Lower leg skin (tissue), 4 donors: Measurements from ENCODE around the gene OLFML2B. TPM values are rescaled to one million over a fixed set of nuclear protein-coding genes. Genes with fewer than 3 reads are reported as not detected.

Experiments used
- DNase-seq, 2 donors: peaks; one replicate each; pipeline ENCODE4 v3.0.0-alpha.2; 2019; ENCODE audit warnings: low spot score in 2 of 2
- H3K4me3 ChIP-seq: fragments of 200-600 bp; sonication (generic); 2 replicates; pipeline ENCODE4 v1.5.1; 2017; ENCODE audit warnings: mild to moderate bottlenecking, low read depth; ENCODE audit not compliant: poor library complexity, severe bottlenecking
- CTCF ChIP-seq, 3 donors: fragments of 450-650 bp; IDR thresholded peaks; one replicate each; pipeline ENCODE4 v1.5.1; 2016; ENCODE audit warnings: antibody characterized with exemption in 3 of 3, mild to moderate bottlenecking in 3 of 3, moderate library complexity in 2 of 3
- POLR2A ChIP-seq, 2 donors: fragments of 450-650 bp; IDR thresholded peaks; one replicate each; pipeline ENCODE4 v1.6.1; 2016 to 2017; ENCODE audit warnings: antibody characterized with exemption in 2 of 2, mild to moderate bottlenecking in 1 of 2, moderate library complexity in 1 of 2
- WGBS, 2 donors: methylation state at CpG; one replicate each; pipeline ENCODE4 v1.1.5; 2018; 5-methylcytosine and 5-hydroxymethylcytosine counted together
- intact Hi-C: fragments of 100-400 bp; cut with DNase I; formaldehyde crosslinking; loops from one replicate; pipeline ENCODE4 v1.15.0; 2023; ENCODE audit warnings: low total_unique reads
- total RNA-seq, 4 donors: library from RNA; depleted of rRNA; stranded (reverse); fragments of >200 nt; gene quantifications; one replicate each; pipeline ENCODE4 v1.1.0, GENCODE V29; 2016

OLFML2B gene
- total RNA-seq, 4 donors from 2014 or later = 2.0 to 6.1 (median 3.1) TPM

- intact Hi-C loops = no loop called here
- no peak overlapping the region for H3K4me3 ChIP-seq
- TF ChIP-seq POLR2A (IDR thresholded peaks at IDR 0.05) (no peak), CTCF (IDR thresholded peaks at IDR 0.05) (no peak)
- 85 to 87% methylated on average over 1 of the region's 1 CpG for WGBS, 2 donors
- no peak for DNase-seq
These were observed 72.0 kb downstream of the OLFML2B start for GRCh38 chr1:161951646-161952045.

GRCh38 chr1:161950377-161950776 is 73.3 kb downstream of the OLFML2B start:
- WGBS, 2 donors = 77 to 88% methylated on average over 1 of the region's 1 CpG
- intact Hi-C loops = no loop called here
- TF ChIP-seq POLR2A (IDR thresholded peaks at IDR 0.05) = no peak

GRCh38 chr1:161949548-161949947 is 74.1 kb downstream of the OLFML2B start:
- intact Hi-C loops = no loop called here
- 64 to 72% methylated on average over 2 of the region's 2 CpGs for WGBS, 2 donors
- no peak for DNase-seq
- TF ChIP-seq CTCF (IDR thresholded peaks at IDR 0.05) = no peak
- TF ChIP-seq POLR2A (IDR thresholded peaks at IDR 0.05) = no peak
- H3K4me3 ChIP-seq = no peak overlapping the region

More at GRCh38 chr1:161950377-161950776, 73.3 kb downstream of the OLFML2B start:
- DNase-seq = no peak
- H3K4me3 ChIP-seq = no peak overlapping the region

- 58 to 67% methylated on average over 4 of the region's 4 CpGs for WGBS, 2 donors
- intact Hi-C loops = no loop called here
- DNase-seq = no peak
- H3K4me3 ChIP-seq = no peak overlapping the region
- TF ChIP-seq CTCF (IDR thresholded peaks at IDR 0.05) (no peak), POLR2A (IDR thresholded peaks at IDR 0.05) (no peak)
These were observed 75.2 kb downstream of the OLFML2B start for GRCh38 chr1:161948435-161948834.

- DNase-seq = no peak
- H3K4me3 ChIP-seq = no peak overlapping the region
- intact Hi-C loops = no loop called here
- WGBS, 2 donors = 89 to 92% methylated on average over 5 of the region's 5 CpGs
- TF ChIP-seq CTCF (IDR thresholded peaks at IDR 0.05) (no peak), POLR2A (IDR thresholded peaks at IDR 0.05) (no peak)
These were observed 77.3 kb downstream of the OLFML2B start for GRCh38 chr1:161946071-161946987.

DNA sequence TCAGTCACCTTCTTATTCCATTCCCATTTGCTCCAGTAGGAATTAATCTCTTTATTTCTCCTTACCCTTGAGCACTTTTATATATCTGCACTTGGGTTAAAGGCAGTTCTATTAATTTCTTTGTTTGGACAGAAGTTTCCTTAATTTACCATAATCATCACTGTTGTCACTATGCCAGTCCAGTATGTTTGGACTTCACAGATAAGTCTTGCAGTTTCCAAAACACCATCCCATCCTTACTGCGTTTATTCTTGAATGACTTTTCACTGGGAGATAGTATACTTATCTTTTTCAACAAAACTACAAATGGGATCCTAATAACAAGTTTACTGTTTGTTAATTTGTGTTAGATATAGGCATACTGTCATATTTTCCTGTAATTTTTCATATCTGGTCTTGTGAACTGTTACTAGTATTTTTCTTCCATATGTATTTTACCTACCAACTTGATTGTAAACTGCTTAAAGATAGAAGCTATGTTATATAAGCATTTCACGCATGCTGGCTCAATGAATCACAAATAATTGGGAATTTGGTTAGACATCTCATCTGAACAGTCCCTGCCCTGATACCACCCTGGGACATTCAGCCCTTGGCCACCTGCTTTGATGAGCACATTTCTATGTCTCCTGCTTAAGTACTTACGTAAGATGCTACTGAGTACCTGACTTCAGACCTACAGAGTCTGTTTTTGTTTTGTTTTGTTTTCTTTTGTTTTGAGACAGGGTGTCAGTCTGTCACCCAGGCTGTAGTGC is 78.2 kb downstream of the OLFML2B start:
- H3K4me3 ChIP-seq = no peak overlapping the region
- 81 to 82% methylated on average over 3 of the region's 3 CpGs for WGBS, 2 donors
- TF ChIP-seq POLR2A (IDR thresholded peaks at IDR 0.05) (no peak), CTCF (IDR thresholded peaks at IDR 0.05) (no peak)
- intact Hi-C loops = no loop called here
- no peak for DNase-seq
